D721Med (cell line): ENCODE results near the gene EFNA5.

Source experiments
- DNase-seq: peaks from one replicate; pipeline ENCODE4 v3.0.0; 2011; ENCODE audit warnings: low spot score; ENCODE audit not compliant: insufficient read length
- FAIRE-seq: peaks from 2 replicates; lab custom pipeline; 2011; peaks lifted over from hg19 to GRCh38; lab: Jason Lieb, UNC
- CTCF ChIP-seq: IDR thresholded peaks from 2 replicates; pipeline ENCODE4 v1.5.1; 2012; ENCODE audit warnings: mild to moderate bottlenecking, control low read depth; ENCODE audit not compliant: insufficient read depth; ENCODE audit errors: missing control alignments

Gene EFNA5

GRCh38 chr5:107466233-107466769 lies 204.4 kb downstream of the EFNA5 start:
- TF ChIP-seq CTCF, result no peak
- DNase-seq, result no peak
- FAIRE-seq, result no peak

- no peak for DNase-seq
- no peak for FAIRE-seq
- no peak for TF ChIP-seq CTCF
Measured at GRCh38 chr5:107464876-107465275, 205.9 kb downstream of the EFNA5 start.

GRCh38 chr5:107464416-107464815 lies 206.3 kb downstream of the EFNA5 start:
- FAIRE-seq (no peak), DNase-seq (no peak)
- TF ChIP-seq CTCF, result no peak

GRCh38 chr5:107463731-107464130 lies 207.0 kb downstream of the EFNA5 start:
- no peak for TF ChIP-seq CTCF
- FAIRE-seq, result no peak
- no peak for DNase-seq

- FAIRE-seq (no peak), DNase-seq (no peak)
- no peak for TF ChIP-seq CTCF
Measured at GRCh38 chr5:107461770-107462169, 209.0 kb downstream of the EFNA5 start.

GRCh38 chr5:107460789-107461188 lies 209.9 kb downstream of the EFNA5 start:
- TF ChIP-seq CTCF, result no peak
- DNase-seq (no peak), FAIRE-seq (no peak)

- no peak for TF ChIP-seq CTCF
- DNase-seq, result no peak
- no peak for FAIRE-seq
Measured at GRCh38 chr5:107459605-107460004, 211.1 kb downstream of the EFNA5 start.
